GM23338 (cell line): ENCODE results near the gene NDFIP1. TPM values are rescaled to one million over a fixed set of nuclear protein-coding genes. Genes with fewer than 3 reads are reported as not detected.

Experiments used
- ATAC-seq: fragments of 200-7000 bp; cut with Tn5 transposase; 3 replicates; pipeline ENCODE4 v1.9.1; 2020
- DNase-seq: peaks from one replicate; pipeline ENCODE4 v3.0.0-alpha.2; 2015; ENCODE audit warnings: low spot score
- H2AFZ ChIP-seq: fragments of 200-600 bp; sonication (generic); 2 replicates; pipeline ENCODE4 v1.8.0; 2016; ENCODE audit warnings: antibody characterized with exemption, mild to moderate bottlenecking, moderate library complexity
- H3F3A ChIP-seq: fragments of 200-600 bp; sonication (generic); replicated peaks from 2 replicates; pipeline ENCODE4 v1.8.0; 2017; ENCODE audit warnings: antibody characterized with exemption, mixed run types, low read depth
- H3K27ac ChIP-seq: fragments of 200-600 bp; sonication (generic); 2 replicates; pipeline ENCODE4 v1.6.1; 2016; ENCODE audit warnings: low read depth
- H3K27me3 ChIP-seq: fragments of 200-600 bp; sonication (generic); 2 replicates; pipeline ENCODE4 v1.8.0; 2016; ENCODE audit warnings: mild to moderate bottlenecking, mixed run types, moderate library complexity; ENCODE audit not compliant: insufficient read depth
- H3K36me3 ChIP-seq: fragments of 200-600 bp; sonication (generic); 2 replicates; pipeline ENCODE4 v1.8.0; 2016; ENCODE audit warnings: mild to moderate bottlenecking; ENCODE audit not compliant: insufficient read depth
- H3K4me1 ChIP-seq: fragments of 200-600 bp; sonication (generic); 2 replicates; pipeline ENCODE4 v1.8.0; 2016; ENCODE audit warnings: mild to moderate bottlenecking, moderate library complexity; ENCODE audit not compliant: insufficient read depth
- H3K4me2 ChIP-seq: fragments of 200-600 bp; sonication (generic); 2 replicates; pipeline ENCODE4 v1.7.1; 2017; ENCODE audit warnings: mixed run types
- H3K4me3 ChIP-seq: fragments of 200-600 bp; sonication (generic); 2 replicates; pipeline ENCODE4 v1.6.1; 2016; ENCODE audit warnings: mixed run types
- H3K79me2 ChIP-seq: fragments of 200-600 bp; sonication (generic); replicated peaks from 2 replicates; pipeline ENCODE4 v1.8.0; 2017; ENCODE audit warnings: mild to moderate bottlenecking; ENCODE audit not compliant: insufficient read depth
- H3K9me2 ChIP-seq: fragments of 200-600 bp; sonication (generic); 2 replicates; pipeline ENCODE4 v1.8.0; 2017; ENCODE audit not compliant: insufficient read depth
- H4K20me1 ChIP-seq: fragments of 200-600 bp; sonication (generic); replicated peaks from 2 replicates; pipeline ENCODE4 v1.8.0; 2017; ENCODE audit warnings: mild to moderate bottlenecking; ENCODE audit not compliant: insufficient read depth
- H3K27ac Mint-ChIP-seq: 2 replicates; pipeline ENCODE4 v1.8.0; 2020; ENCODE audit warnings: inconsistent platforms, mild to moderate bottlenecking, moderate library complexity, mixed read lengths
- H3K27me3 Mint-ChIP-seq: 3 replicates; pipeline ENCODE4 v1.8.0; 2022; ENCODE audit warnings: low read depth, mild to moderate bottlenecking, moderate library complexity, mixed read lengths, inconsistent platforms; ENCODE audit not compliant: insufficient read depth, poor library complexity
- H3K36me3 Mint-ChIP-seq: 3 replicates; pipeline ENCODE4 v1.8.0; 2021; ENCODE audit warnings: low read depth, mild to moderate bottlenecking, inconsistent platforms, moderate library complexity, mixed read lengths
- H3K4me1 Mint-ChIP-seq: 3 replicates; pipeline ENCODE4 v1.8.0; 2020; ENCODE audit warnings: mild to moderate bottlenecking, inconsistent platforms, mixed read lengths
- H3K4me3 Mint-ChIP-seq: 3 replicates; pipeline ENCODE4 v1.8.0; 2021; ENCODE audit warnings: moderate library complexity, mild to moderate bottlenecking, inconsistent platforms, mixed read lengths
- H3K9me3 Mint-ChIP-seq: 3 replicates; pipeline ENCODE4 v1.8.0; 2020; ENCODE audit warnings: moderate library complexity, mild to moderate bottlenecking, inconsistent platforms, mixed read lengths
- ETS1 ChIP-seq: IDR thresholded peaks from 2 replicates; pipeline ENCODE4 v1.6.1; 2016; ENCODE audit warnings: antibody characterized with exemption
- EZH2 ChIP-seq: fragments of 200-600 bp; sonication (generic); IDR thresholded peaks from one replicate; pipeline ENCODE4 v1.8.0; 2017; ENCODE audit warnings: antibody characterized with exemption, mild to moderate bottlenecking, low read depth; ENCODE audit not compliant: unreplicated experiment
- EZH2phosphoT487 ChIP-seq: fragments of 200-600 bp; sonication (generic); IDR thresholded peaks from one replicate; pipeline ENCODE4 v1.8.1; 2018; ENCODE audit warnings: antibody characterized with exemption; ENCODE audit not compliant: unreplicated experiment
- ZNF462 ChIP-seq: fragments of 250-450 bp; sonication (Bioruptor Pico); IDR thresholded peaks from 2 replicates; pipeline ENCODE4 v1.5.0; 2020; ENCODE audit warnings: mild to moderate bottlenecking, moderate library complexity
- polyA plus RNA-seq: library from polyadenylated mRNA; unstranded; fragments of >200 nt; fragmentation: Nextera tagmentation; extraction: Ambion mirVana; gene quantifications from 2 replicates; pipeline ENCODE4 v1.2.1, GENCODE V29; 2016
- total RNA-seq: library from RNA; depleted of rRNA; stranded (reverse); fragments of >200 nt; shearing (Covaris generic); gene quantifications from 2 replicates; pipeline ENCODE4 v1.2.3, GENCODE V29; 2014

Gene NDFIP1
- total and polyA plus RNA-seq, 2 experiments from 2014 or later = 24.3 to 45.0 TPM

GRCh38 chr5:142199388-142199787 is 90.8 kb downstream of the NDFIP1 start (continued):
- TF ChIP-seq ZNF462 (CRISPR knock-in tag) (no peak), EZH2phosphoT487 (no peak), EZH2 (no peak)

- no peak for ATAC-seq
- DNase-seq = no peak
- H3K4me1 ChIP-seq = peaks cover 12% of the 10 kb centered on the region
- no peak for TF ChIP-seq ETS1
- H3K4me1 Mint-ChIP-seq = peaks cover 26% of the 10 kb centered on the region
- no peak overlapping the region for H2AFZ ChIP-seq
- no peak overlapping the region for H3K27ac ChIP-seq
- H3K4me2 ChIP-seq = no peak overlapping the region
- H3K79me2 ChIP-seq = no peaks in the 10 kb centered on the region
- H3K36me3 Mint-ChIP-seq = no peaks in the 10 kb centered on the region
- no peak overlapping the region for H3K4me3 Mint-ChIP-seq
- no peak overlapping the region for H3K27ac Mint-ChIP-seq
- no peaks in the 10 kb centered on the region for H4K20me1 ChIP-seq
- H3K9me2 ChIP-seq = peaks cover 8% of the 10 kb centered on the region; the same call in 1 of the 2 replicates
- peaks cover 7% of the 10 kb centered on the region for H3K27me3 Mint-ChIP-seq
- no peaks in the 10 kb centered on the region for H3K36me3 ChIP-seq
- no peak overlapping the region for H3K4me3 ChIP-seq
- H3K27me3 ChIP-seq = no peaks in the 10 kb centered on the region
- H3F3A ChIP-seq = no peaks in the 10 kb centered on the region
- H3K9me3 Mint-ChIP-seq = no peaks in the 10 kb centered on the region
Observed at GRCh38 chr5:142200387-142200786, 91.8 kb downstream of the NDFIP1 start.
